ENCODE data around the gene ZNF827. TPM values are rescaled to one million over a fixed set of nuclear protein-coding genes. Genes with fewer than 3 reads are reported as not detected.

Gene ZNF827
- total RNA-seq, 1 experiment from 2014 or later: 29.4 TPM

DNA sequence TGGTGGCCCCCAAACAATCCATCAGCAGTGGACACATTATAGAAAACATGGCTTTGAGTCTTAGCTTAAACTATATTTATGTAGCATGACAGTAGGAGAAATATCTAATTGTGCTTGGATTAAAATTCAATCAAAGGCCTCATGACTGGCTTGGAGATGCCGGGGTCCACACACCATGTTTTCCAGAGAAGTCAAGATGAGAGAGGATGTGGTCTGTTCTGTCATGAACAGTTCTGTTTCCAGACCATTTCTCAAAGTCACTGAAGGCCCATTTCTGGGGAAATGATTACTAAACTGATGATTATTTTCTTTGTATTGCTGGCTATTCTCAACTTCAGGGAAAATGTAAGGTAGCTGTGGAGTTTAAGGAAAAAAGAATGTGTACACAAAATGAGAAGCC is 182.4 kb downstream of the ZNF827 start:
- Histone ChIP-seq H3K9ac (ENCODE audit: extremely low read depth, insufficient read length, low read length) (no peak overlapping the region), H2AK5ac (ENCODE audit: insufficient read length, low read length) (no peak overlapping the region), H2BK20ac (ENCODE audit: low read depth, low read length, poor library complexity, severe bottlenecking) (no peak overlapping the region), H4K8ac (replicated peaks; ENCODE audit: insufficient read length, low read depth, low read length) (no peak overlapping the region), H2BK5ac (ENCODE audit: insufficient read length, low read length) (no peak overlapping the region), H2BK12ac (ENCODE audit: insufficient read length, low read depth, low read length) (no peak overlapping the region), H3K14ac (ENCODE audit: insufficient read depth, low read length) (no peak overlapping the region), H3K23ac (ENCODE audit: insufficient read length, low read depth, low read length) (no peak overlapping the region), H2BK120ac (ENCODE audit: low read depth, low read length, poor library complexity, severe bottlenecking) (no peak overlapping the region), H3K79me2 (ENCODE audit: insufficient read depth, low read length) (no peaks in the 10 kb centered on the region), H3K9me3 (ENCODE audit: control insufficient read depth, low read depth, low read length) (no peaks in the 10 kb centered on the region), H2BK15ac (ENCODE audit: low read depth, low read length) (no peak overlapping the region), H2AFZ (ENCODE audit: low read length) (no peak overlapping the region), H3K27ac (ENCODE audit: insufficient read length, low read depth, low read length) (no peak overlapping the region), H3K56ac (ENCODE audit: insufficient read length, low read depth, low read length) (no peak overlapping the region), H3K4me1 (ENCODE audit: insufficient read depth, low read length) (no peaks in the 10 kb centered on the region), H3T11ph (ENCODE audit: low read length) (no peak overlapping the region), H3K4ac (ENCODE audit: low read depth, low read length) (no peak overlapping the region), H4K91ac (ENCODE audit: insufficient read length, low read depth, low read length) (no peak overlapping the region), H3K79me1 (ENCODE audit: insufficient read depth, low read depth, low read length, poor library complexity, severe bottlenecking) (no peaks in the 10 kb centered on the region), H3K18ac (ENCODE audit: insufficient read length, low read depth, low read length) (no peak overlapping the region), H4K20me1 (ENCODE audit: control insufficient read depth, insufficient read depth, insufficient read length) (no peaks in the 10 kb centered on the region), H3K23me2 (ENCODE audit: insufficient read length, low read depth, low read length, poor library complexity, severe bottlenecking) (no peaks in the 10 kb centered on the region), H3K4me2 (ENCODE audit: insufficient read depth, insufficient read length, low read length) (no peak overlapping the region), H3K27me3 (ENCODE audit: insufficient read depth, low read length) (no peaks in the 10 kb centered on the region), H4K5ac (ENCODE audit: insufficient read length, low read depth, low read length) (no peak overlapping the region)
- no CpG with 5 or more reads among the region's 1 CpG for WGBS (ENCODE audit: extremely low coverage, insufficient read length, low lambda C conversion rate)
- TF ChIP-seq, protein P1, sequence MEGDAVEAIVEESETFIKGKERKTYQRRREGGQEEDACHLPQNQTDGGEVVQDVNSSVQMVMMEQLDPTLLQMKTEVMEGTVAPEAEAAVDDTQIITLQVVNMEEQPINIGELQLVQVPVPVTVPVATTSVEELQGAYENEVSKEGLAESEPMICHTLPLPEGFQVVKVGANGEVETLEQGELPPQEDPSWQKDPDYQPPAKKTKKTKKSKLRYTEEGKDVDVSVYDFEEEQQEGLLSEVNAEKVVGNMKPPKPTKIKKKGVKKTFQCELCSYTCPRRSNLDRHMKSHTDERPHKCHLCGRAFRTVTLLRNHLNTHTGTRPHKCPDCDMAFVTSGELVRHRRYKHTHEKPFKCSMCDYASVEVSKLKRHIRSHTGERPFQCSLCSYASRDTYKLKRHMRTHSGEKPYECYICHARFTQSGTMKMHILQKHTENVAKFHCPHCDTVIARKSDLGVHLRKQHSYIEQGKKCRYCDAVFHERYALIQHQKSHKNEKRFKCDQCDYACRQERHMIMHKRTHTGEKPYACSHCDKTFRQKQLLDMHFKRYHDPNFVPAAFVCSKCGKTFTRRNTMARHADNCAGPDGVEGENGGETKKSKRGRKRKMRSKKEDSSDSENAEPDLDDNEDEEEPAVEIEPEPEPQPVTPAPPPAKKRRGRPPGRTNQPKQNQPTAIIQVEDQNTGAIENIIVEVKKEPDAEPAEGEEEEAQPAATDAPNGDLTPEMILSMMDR (conservative IDR thresholded peaks at IDR 0.05): no peak
- Mint-ChIP-seq H3K27me3 (ENCODE audit: low read depth) (no peaks in the 10 kb centered on the region; the same call in 1 of the 2 replicates), H3K9me3 (no peaks in the 10 kb centered on the region), H3K27ac (peak overlapping the region in 1 of 3 experiments; percentile 38; a peak in 1 of 7 replicates), H3K4me3 (no peak overlapping the region), H3K4me1 (no peaks in the 10 kb centered on the region), H3K36me3 (ENCODE audit: insufficient read depth in 1 of 3, low read depth in 3 of 3) (peaks cover 16 to 32% (median 25%) of the 10 kb centered on the region in 3 experiments)
- no peak for DNase-seq

Data from H9 (cell line).